Small intestine (tissue), 7 donors: ENCODE measurements around the gene TRPV4. TPM values are rescaled to one million over a fixed set of nuclear protein-coding genes. Genes with fewer than 3 reads are reported as not detected.

Experiments
- DNase-seq, 2 donors: peaks; one replicate each; pipeline versions ENCODE4 v3.0.0 to v3.0.0-alpha.2; 2013
- FAIRE-seq: peaks from 2 replicates; lab custom pipeline; 2012; peaks lifted over from hg19 to GRCh38; lab: Jason Lieb, UNC
- H3K27ac ChIP-seq, 3 donors: one replicate each; pipeline ENCODE4 v1.5.1; 2013; ENCODE audit warnings: low read length in 2 of 3, mild to moderate bottlenecking in 2 of 3, control low read depth in 1 of 3, inconsistent platforms in 1 of 3, low read depth in 1 of 3, moderate library complexity in 1 of 3
- H3K27me3 ChIP-seq, 3 donors: one replicate each; pipeline ENCODE4 v1.6.1; 2013; ENCODE audit warnings: low read length in 3 of 3, inconsistent platforms in 1 of 3; ENCODE audit not compliant: control insufficient read depth in 3 of 3, insufficient read depth in 3 of 3
- H3K36me3 ChIP-seq, 3 donors: one replicate each; pipeline ENCODE4 v1.6.1; 2013; ENCODE audit warnings: low read length in 3 of 3, inconsistent platforms in 1 of 3, low read depth in 1 of 3, mild to moderate bottlenecking in 1 of 3, moderate library complexity in 1 of 3; ENCODE audit not compliant: control insufficient read depth in 3 of 3, insufficient read depth in 2 of 3
- H3K4me1 ChIP-seq, 3 donors: one replicate each; pipeline ENCODE4 v1.6.1; 2013; ENCODE audit warnings: low read length in 2 of 3, inconsistent platforms in 1 of 3, low read depth in 1 of 3, mild to moderate bottlenecking in 1 of 3, moderate library complexity in 1 of 3; ENCODE audit not compliant: control insufficient read depth in 3 of 3, insufficient read depth in 2 of 3
- H3K4me3 ChIP-seq, 3 donors: one replicate each; pipeline ENCODE4 v1.5.1; 2013; ENCODE audit warnings: low read length in 3 of 3, control low read depth in 1 of 3, inconsistent platforms in 1 of 3, low read depth in 1 of 3, mild to moderate bottlenecking in 1 of 3, moderate library complexity in 1 of 3
- H3K9me3 ChIP-seq, 2 donors: one replicate each; pipeline ENCODE4 v1.6.1; 2013; ENCODE audit warnings: low read depth in 1 of 2, low read length in 1 of 2; ENCODE audit not compliant: control insufficient read depth in 2 of 2, insufficient read depth in 1 of 2
- WGBS, 3 donors: extraction: QIAGEN DNeasy Blood & Tissue Kit; methylation state at CpG; one replicate each; pipeline ENCODE4 v1.1.7; 2013; 5-methylcytosine and 5-hydroxymethylcytosine counted together
- polyA plus RNA-seq, 4 donors: library from polyadenylated mRNA; stranded (reverse) in 3 of 4; unstranded in 1 of 4; fragments of 200-250 nt in 3 of 4; fragments of 120-200 nt in 1 of 4; gene quantifications; one replicate each; pipeline versions ENCODE4 v1.2.1 to v1.2.3, GENCODE V29; 2013
- donor health status: healthy with polysubstance abuse.
- donor health status: control.
- donor health status: control.
- donor health status: Bipolar disorder and iron deficiency.
- donor health status: healthy.

TRPV4 gene
- polyA plus RNA-seq, 4 donors, result 0.39 to 2.2 TPM; not detected in 2

DNA sequence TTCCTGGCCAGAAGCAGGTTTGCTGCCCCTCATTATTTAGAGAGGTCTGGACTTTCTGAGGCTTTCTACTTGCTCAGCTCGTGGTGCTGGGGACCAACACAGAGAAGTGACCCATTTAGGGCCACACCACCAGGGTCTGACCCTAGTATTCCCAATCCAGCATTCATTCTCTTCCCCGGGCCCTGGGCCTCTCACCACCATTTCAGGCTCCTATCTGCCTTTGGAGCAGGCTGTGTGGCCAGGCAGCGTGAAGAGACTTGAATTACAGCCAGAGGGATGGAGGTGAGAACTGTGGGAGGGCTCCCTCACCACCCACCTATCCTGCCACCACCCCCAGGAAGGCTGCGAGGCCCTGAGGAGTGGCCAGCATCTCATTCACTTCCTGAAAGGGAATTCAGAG lies 95.0 kb downstream of the TRPV4 start:
- no peak for DNase-seq

GRCh38 chr12:109737631-109738030 lies 95.6 kb downstream of the TRPV4 start:
- Histone ChIP-seq H3K27me3 (no peaks in the 10 kb centered on the region), H3K9me3 (no peaks in the 10 kb centered on the region), H3K36me3 (peaks cover 0 to 5% (median 0%) of the 10 kb centered on the region in 3 donors), H3K27ac (no peak overlapping the region), H3K4me3 (no peak overlapping the region), H3K4me1 (peaks cover 3 to 76% (median 15%) of the 10 kb centered on the region in 3 donors)
- WGBS, 3 donors, result 16 to 51% (median 34%) methylated on average over 7 of the region's 7 CpGs
- DNase-seq (peak in 1 of 2 donors; percentile 62), FAIRE-seq (no peak)

More for the DNA sequence above, 95.0 kb downstream of the TRPV4 start:
- peaks cover 0 to 6% (median 0%) of the 10 kb centered on the region in 3 donors for H3K36me3 ChIP-seq
- H3K27ac ChIP-seq, result no peak overlapping the region
- 26 to 48% (median 37%) methylated on average over 4 of the region's 4 CpGs for WGBS, 3 donors
- no peaks in the 10 kb centered on the region for H3K9me3 ChIP-seq
- FAIRE-seq, result no peak
- no peak overlapping the region for H3K4me3 ChIP-seq
- peaks cover 3 to 82% (median 15%) of the 10 kb centered on the region in 3 donors for H3K4me1 ChIP-seq
- H3K27me3 ChIP-seq, result no peaks in the 10 kb centered on the region

DNA sequence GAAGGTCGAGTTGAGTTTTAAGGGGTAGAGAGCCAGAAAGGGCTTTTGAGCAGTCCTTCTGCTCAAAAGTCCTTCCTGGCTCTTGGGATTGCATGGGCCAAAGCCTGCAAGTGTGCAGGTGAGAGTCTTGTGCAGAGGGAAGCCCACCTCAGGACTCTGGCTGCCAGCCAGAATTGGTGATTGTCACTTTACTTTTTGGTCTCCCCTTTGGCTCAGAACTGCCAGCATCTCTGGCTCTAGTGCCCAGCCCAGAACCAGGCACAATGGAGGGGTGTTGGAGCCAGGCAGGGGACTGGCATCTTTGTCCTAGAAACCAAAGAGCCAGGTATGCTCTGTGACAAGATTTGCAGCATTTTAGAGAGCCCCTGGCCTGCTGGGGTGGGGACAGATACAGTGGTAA lies 96.1 kb downstream of the TRPV4 start:
- no peaks in the 10 kb centered on the region for H3K9me3 ChIP-seq
- H3K27ac ChIP-seq, result no peak overlapping the region
- H3K4me1 ChIP-seq, result peaks cover 3 to 71% (median 15%) of the 10 kb centered on the region in 3 donors
- DNase-seq (no peak), FAIRE-seq (no peak)
- no peaks in the 10 kb centered on the region for H3K27me3 ChIP-seq
- WGBS, 3 donors, result 8 to 24% (median 16%) methylated on average over 1 of the region's 1 CpG
- H3K4me3 ChIP-seq, result no peak overlapping the region
- H3K36me3 ChIP-seq, result peaks cover 0 to 6% (median 0%) of the 10 kb centered on the region in 3 donors

DNA sequence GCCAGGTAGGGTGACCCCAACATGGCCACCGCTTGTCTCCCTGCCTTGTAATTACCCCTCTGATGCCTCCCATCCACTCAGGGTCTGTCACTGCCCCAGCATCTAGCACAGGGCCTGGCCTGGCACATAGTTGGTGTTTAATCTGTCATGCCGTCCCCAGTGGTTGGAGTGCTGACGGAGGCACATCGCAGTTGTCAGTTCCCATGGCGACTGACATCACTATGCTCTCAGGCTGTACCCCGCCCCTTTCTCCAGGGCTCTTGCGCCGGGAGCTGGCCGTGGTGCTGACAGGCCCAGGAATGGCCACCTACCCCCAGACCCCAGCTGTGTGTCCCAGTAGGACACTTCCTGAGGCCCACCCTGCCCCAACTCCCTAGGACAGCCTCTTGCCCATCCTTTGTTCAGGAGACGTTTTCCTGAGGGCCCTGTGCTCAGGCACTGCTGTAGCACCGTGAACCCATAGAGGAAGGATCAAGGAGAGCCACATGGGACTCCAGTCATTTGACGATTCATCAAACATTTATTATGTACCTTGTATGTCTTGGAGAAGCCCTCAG lies 96.6 kb downstream of the TRPV4 start:
- Histone ChIP-seq H3K27me3 (no peaks in the 10 kb centered on the region), H3K4me1 (peaks cover 3 to 66% (median 14%) of the 10 kb centered on the region in 3 donors), H3K36me3 (peaks cover 0 to 6% (median 0%) of the 10 kb centered on the region in 3 donors), H3K27ac (no peak overlapping the region), H3K9me3 (no peaks in the 10 kb centered on the region), H3K4me3 (no peak overlapping the region)
- 29 to 32% (median 31%) methylated on average over 12 of the region's 12 CpGs for WGBS, 3 donors
- FAIRE-seq (no peak), DNase-seq (peak; percentile 40 to 90)

DNA sequence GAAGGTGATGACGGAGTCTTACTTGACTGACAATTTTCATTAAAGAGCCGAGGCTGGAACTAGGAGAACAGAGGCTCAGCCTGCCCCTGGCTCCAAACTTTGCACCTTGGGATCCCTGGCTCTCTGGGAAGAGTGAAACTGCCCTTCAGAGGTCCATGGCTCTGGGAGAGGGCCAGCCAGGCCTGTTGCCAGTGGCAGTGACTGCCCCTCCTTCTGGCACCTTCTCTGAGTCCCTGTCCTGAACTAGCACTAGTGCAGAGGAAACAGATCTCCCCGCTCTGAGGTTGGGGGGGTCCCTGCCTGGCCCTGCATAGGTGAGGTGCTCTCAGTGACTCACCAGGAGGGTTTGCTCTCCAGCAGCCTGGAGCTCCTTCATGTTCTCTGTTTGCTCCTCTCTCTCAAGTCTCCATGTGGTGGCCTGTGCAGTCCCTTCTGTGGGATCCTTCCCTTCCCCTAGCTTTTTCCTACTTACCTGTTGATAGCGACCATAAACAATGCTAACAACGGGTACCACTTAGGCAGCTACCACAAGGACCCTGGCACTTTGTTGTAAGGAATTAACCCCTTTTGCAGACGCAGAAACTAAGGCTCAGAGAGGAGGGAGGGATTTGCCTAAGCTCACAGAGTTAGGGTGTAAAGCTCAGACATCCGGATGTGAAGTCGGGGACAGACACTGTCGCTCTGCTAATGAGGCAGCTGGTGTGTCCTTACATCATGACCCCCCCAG lies 97.2 kb downstream of the TRPV4 start:
- Histone ChIP-seq H3K4me1 (peaks cover 3 to 60% (median 13%) of the 10 kb centered on the region in 3 donors), H3K4me3 (no peak overlapping the region), H3K9me3 (no peaks in the 10 kb centered on the region), H3K27ac (no peak overlapping the region), H3K36me3 (peaks cover 0 to 6% (median 0%) of the 10 kb centered on the region in 3 donors), H3K27me3 (no peaks in the 10 kb centered on the region)
- DNase-seq (no peak), FAIRE-seq (no peak)
- WGBS, 3 donors, result 38 to 61% (median 48%) methylated on average over 9 of the region's 9 CpGs

DNA sequence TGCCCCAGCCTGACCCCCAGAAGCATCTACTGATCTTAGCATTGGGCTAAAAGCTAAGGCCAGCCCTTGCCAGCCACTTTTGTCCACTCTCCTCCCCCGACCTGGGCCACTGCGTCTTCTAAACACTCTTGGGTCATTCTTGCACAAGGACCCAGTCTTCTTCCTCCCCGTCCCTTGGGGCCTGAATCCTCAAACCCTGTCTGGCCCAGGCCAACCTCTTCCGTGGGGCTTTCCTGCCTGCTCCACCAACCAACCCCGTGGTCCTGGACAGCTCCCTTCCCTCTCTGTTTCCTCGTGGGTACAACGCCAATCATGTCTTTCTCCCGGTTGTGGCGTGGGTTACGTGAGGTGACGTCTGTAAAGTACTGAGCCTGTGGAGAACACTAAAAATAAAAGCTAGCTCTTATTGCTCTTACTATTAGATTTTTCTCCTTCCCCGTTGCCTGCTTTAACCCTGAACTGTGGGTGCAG lies 98.1 kb downstream of the TRPV4 start:
- Histone ChIP-seq H3K9me3 (no peaks in the 10 kb centered on the region), H3K4me3 (no peak overlapping the region), H3K36me3 (peaks cover 0 to 6% (median 0%) of the 10 kb centered on the region in 3 donors), H3K27me3 (no peaks in the 10 kb centered on the region), H3K4me1 (peaks cover 3 to 52% (median 13%) of the 10 kb centered on the region in 3 donors), H3K27ac (no peak overlapping the region)
- FAIRE-seq, result no peak
- no peak for DNase-seq
- 31 to 55% (median 43%) methylated on average over 12 of the region's 12 CpGs for WGBS, 3 donors

DNA sequence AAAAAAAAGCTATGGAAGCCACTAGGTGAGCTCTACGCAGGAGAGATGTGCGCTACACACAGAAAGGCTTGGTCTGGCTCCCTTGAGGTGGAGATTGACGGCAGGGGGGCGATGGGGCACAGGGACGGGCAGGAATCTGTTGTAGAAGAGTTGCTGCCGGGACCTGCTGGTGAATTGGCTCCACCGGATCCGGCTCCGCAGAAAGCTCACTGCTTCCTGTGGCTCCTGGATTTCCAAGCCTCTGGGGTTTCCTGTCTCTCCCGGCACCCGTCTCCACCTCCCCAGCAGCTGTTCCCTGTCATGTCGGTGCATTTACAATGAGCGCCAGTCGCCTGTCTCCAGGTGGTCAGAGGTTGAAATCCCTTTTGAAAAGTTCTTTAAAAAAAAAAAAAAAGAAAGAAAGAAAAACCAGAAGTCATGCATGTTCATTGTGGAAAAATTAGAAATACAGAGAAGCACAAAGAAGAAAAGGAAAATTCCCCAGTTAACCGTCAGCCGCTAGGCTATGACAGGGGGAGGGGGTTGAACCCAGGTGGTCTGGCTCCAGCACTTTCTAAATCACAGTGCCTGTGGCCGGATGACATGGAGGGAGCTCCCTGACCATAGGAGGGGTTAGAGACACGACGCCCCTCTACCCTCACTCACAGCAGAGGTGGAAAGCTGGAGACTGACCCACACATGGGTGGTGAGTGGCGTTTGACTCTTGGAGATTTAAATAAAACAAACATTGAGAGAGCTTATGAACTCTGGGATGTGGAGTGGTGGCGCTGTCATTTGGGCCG lies 98.8 kb downstream of the TRPV4 start:
- Histone ChIP-seq H3K4me3 (no peak overlapping the region), H3K27me3 (no peaks in the 10 kb centered on the region), H3K36me3 (peaks cover 0 to 11% (median 0%) of the 10 kb centered on the region in 3 donors), H3K4me1 (peaks cover 3 to 46% (median 13%) of the 10 kb centered on the region in 3 donors), H3K27ac (no peak overlapping the region), H3K9me3 (no peaks in the 10 kb centered on the region)
- 32 to 41% (median 40%) methylated on average over 22 of the region's 22 CpGs for WGBS, 3 donors
- DNase-seq (no peak), FAIRE-seq (no peak)
